HG03558 (cell line): ENCODE measurements around the gene MCCD1.
"Not testable (repeated sequence)": the region's sequence is repeated elsewhere in the genome, so short reads cannot be mapped to it uniquely, and the experiment has no call there.

Source experiments
- ATAC-seq: cut with Tn5 transposase; IDR thresholded peaks from one replicate; pipeline ENCODE4 v1.9.1; 2021; ENCODE audit warnings: moderate number of reproducible peaks; ENCODE audit not compliant: unreplicated experiment; ENCODE audit errors: extremely low read depth

Gene MCCD1, protein sequence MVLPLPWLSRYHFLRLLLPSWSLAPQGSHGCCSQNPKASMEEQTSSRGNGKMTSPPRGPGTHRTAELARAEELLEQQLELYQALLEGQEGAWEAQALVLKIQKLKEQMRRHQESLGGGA

DNA sequence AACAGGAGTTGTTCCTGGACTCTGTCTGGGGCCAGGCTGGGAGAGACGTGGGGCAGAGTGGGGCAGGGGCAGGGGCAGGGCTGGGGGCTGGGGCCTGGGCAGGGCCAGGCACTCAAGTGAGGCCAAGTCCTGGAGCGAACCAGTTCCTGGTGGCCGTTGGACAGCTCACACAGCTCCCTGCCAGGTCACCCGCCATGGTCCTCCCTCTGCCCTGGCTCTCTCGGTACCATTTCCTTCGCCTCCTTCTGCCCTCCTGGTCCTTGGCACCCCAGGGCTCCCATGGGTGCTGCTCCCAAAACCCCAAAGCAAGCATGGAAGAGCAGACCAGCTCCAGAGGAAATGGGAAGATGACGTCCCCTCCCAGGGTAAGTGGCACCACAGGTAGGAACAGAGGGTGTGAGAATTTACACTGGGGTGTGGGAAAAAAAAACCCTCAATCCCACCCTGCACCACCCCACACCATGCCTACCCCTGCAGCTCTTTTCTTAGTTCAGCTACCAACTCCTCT, at the start of gene MCCD1:
Gene MCCD1, plus strand, starts transcription at position 142 of the 508 bp plus-strand sequence. Its CDS starts 53 bp downstream, at position 195.
- no peak for ATAC-seq

DNA sequence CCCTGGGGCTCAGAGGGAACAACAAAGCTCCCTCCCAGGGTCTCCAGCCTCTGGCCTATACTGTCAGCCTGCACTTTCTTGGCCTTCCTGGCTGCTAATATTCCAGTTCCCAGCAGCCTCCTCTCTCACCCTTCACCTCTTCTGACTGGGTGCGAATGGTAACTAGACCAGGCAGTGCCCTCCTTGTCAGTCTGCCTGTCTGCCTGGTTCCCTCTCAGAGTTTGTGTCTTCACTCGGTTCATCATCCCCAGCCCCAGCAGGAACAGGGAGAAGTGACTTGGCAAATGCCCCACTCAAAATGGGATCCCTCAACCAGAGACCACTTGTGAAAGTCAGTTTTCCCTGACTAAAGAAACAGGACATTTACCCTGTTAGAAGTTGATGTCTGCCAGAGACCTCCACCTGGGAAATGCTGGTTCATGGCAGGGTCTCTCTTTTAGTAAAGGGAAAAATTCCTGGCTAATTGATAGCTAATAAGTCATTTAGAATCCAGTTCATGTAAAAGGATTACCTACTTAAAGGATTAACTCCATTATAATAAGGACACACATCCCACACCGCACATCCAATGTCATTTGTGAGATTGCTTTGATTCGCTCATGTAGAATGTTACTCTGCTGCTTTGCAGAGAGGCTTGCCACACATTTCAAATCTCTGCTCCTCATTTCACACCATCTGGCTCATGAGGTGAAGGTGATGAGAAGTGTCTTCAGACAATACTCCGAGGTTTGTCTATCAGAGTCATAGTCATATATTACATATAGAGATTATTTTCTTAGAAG, 49.4 kb upstream of the MCCD1 start:
- no peak for ATAC-seq

DNA sequence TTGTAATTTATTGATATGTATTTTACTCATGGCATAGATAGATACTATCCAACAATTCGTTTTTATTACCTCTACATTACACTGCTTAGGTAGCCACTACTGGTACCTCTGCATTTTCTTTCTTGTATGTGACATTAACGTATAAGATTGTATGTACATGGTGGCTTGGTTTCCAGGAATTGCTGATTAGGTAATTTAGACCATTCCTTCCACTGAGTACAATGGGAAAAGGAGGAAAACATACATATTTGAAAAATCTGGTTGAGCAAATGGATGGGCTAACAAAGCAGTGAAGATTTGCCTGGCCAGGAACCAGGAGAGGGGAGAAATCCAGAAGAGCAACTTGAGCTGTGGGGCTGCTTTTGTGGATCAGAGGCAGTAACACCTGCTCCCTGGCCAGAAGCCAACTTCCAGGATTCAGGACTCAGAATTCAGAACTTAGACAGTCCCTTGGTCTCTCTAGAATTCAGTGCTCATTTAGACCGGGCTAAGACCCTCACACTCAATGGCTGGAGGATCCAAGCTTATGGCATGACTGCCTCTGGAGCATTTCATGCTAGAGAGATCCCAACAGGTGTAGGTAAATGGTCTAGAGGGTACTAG, 48.7 kb upstream of the MCCD1 start:
- no peak for ATAC-seq

DNA sequence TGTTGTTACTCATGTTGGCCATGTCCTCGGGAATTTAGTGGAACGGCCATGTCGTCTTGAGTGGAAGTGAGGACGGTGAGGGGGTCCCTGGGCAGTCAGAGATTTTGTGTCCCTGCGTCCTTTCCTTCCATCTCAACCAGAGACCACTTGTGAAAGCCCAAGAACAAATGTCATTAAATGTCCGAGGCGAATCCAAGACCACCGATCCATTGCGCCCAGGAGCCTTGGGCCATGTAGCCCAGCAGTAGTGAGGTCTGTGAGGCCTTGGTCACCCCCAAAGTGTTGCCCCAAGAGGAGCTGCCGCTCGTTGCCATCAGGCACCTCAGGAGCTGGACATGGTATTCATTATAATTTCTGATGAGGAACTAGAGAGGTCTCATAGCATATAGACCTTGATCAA, 48.2 kb upstream of the MCCD1 start:
- no peak for ATAC-seq

DNA sequence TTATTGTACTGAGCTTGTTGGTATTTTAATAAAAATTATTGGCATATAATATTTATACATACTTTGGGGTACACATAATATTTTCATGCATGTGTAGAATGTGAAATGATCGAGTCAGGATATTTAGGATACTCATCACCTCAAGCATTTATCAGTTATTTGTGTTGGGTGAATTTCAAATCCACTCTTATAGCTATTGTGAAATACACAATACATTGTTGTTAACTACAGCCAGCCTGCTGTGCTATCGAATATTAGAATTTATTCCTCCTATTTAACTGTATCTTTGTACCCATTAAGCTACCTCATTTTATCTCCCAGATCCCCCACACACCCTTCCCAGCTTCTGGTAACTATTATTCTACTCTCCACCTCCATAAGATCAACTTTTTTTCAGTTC, 45.4 kb upstream of the MCCD1 start:
- no peak for ATAC-seq

DNA sequence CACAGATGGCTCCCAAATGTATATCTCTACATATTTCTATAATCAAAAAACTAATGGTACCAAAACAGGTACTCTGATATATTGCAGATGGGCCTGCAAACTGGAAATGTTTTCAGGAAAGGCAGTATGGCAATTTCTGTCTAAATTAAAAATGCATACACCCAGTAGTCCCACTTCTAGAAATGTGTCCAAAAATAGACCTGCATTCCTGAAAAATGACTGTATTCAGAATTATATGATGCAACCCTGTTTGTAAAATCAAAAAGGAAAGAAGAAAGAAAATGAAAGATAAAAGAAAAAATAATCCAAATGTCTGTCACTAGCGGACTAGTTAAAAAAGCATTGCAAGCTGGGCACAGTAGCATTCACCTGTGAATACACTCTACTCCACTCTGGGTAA, 43.7 kb upstream of the MCCD1 start:
- ATAC-seq: no peak

DNA sequence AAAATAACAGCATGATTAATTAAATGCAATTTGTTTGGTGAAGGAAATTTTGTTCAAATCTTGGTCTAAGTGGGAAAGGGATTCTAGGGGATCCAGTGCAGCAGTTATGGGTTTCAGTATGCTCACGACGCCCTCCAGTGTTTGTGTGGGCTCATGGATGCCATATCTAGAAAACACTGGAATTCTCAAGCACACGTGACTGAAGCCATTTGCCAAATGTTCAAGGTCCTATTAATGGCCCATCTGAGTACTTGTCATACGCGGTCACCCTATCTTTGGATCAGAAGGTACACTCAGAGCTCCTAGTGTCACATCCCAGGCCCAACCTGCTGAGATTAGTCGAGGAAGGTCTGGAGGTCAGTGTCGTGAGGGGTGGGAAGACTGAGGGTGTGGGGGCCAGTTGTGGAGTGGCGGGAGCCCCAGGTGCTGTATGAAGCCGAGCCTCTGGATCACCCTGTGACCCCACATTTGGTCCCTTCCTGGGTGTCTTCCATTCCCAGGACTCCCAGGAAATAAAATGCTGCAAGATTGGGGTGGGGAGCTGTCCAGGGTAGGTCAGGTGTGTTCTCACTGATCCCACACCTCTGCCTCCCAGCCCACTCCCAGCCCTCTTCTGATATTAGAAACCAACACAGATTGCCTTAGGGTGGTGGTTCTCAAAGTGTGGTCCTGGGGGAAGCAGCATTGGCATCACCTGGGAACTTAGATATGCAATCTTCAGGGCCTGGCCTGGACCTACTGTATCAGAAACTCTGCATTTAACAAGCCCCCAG, 42.5 kb upstream of the MCCD1 start:
- not testable (repeated sequence) for ATAC-seq

DNA sequence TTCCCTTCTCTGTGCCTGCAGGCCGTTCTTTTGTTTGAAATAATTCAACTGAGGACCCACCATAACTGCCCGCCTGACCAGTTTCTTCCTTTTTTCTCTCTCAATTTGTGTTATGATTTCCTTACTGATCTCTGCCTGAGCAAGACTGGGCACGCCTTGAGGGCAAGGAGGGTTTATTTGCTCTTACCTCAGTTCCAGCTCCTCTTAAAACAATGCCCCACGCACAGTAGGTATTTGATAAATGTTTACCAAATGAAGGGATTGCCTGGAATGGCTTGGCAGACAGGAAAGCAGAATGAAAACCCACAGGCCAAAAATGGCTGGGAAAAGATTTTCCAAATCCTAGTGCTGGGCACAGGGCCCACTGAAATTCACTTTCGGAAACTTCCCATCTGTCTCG, 41.1 kb upstream of the MCCD1 start:
- ATAC-seq: not testable (repeated sequence)

DNA sequence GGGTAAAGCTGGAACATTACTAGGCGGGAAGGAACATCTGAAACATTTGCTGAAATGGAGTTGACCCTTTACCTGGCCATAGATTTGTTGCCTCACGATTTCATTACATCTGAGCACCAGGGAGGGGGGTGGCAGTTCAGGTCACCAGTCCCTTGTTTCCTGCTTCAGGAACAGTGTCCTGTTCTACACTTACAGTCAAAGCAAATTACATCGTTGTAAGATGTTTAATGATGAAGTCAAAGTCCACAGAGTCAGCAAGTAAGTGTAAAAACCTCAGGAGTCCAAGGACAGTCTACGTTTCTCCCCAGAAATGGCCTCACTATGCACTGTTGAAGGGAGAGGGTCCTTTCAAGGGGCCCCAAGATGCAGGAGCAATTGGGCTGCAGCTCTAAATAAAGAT, 39.7 kb upstream of the MCCD1 start:
- ATAC-seq: no peak

DNA sequence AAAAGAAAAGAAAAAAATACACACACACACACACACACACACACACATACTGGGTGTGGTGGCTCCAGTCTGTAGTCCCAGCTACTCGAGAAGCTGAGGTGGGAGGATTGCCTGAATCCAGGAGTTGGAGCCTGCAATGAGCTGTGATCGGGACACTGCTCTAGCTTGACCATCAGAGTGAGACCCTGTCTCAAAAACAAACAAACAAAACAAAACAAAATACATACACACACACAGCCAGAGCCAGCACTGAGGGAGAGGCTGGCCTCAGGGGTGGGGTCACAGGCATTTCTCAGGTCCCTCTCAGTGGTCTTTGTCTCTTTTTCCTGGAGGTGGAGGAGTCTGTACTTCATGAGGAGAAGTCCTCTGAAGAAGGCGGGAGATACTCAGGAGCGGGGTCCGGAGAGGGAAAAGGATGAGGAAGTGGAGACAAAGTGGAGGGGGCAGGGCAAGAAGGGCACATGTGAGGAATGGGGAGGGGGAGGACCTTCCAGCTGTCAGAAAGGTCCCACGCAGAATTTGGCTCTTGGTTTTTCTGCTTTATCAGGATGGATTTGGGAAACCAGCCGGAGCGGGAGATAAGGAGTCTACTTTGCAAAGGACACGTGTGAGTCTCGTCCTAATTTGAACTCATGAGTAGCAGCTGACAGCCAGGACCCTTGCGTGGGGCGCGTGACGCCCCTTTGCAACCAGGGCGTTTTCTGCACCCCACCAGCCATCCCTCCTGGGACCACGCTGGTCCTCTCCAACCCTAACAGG, 38.5 kb upstream of the MCCD1 start:
- no peak for ATAC-seq

DNA sequence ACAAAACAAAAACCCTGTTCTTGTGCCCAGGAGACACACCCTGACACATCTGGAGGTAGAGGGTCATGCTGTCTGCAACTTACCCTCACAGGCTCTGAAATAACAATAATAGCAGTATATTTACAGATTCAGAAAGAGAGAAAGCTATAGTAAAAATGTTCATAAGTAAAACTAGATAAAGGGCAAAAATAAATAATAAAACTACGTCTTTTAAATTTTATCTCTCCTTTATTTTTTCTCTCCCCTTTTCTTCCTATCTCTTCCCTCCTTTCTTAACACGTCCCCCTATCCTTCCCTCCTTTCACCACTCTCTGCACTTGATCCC, 35.2 kb upstream of the MCCD1 start:
- ATAC-seq: not testable (repeated sequence)

DNA sequence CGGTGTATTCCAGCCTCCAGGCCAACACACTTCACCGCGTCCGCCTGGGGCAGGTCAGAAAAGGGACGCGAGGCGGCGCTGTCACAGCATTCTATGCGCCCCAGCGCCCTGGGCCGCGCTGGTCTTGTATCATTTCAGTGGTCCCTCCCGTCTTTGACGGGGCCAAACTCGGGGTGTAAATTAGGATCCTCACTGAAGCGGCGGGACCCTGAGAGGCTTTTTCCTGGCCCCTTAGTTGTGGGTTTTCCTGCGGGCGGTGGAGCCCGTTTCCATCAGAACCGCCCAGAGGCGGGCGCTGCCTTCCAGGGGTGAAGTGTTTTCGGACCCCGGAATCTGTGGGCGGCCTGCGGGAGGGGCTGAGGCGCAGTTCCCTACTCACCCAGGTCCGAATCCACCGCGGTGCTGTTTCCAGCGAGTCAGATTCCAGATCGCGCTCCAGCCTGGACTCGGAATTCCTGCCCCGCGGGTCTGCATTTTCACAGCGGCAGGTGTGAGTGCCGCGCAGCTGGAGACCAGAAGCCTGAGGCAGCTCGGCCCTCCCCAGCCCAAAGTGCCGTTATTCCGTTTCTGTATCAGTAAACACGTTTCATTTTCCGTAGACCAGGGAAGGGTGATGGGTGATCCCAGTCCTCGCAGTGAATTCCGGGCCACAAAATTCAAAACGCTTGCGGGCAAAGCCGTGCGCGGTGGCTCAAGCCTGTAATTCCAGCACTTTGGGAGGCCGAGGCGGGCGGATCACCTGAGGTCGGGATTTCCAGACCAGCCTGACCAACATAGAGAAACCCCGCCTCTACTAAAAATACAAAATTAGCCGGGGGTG, 34.7 kb upstream of the MCCD1 start:
- ATAC-seq: no peak

DNA sequence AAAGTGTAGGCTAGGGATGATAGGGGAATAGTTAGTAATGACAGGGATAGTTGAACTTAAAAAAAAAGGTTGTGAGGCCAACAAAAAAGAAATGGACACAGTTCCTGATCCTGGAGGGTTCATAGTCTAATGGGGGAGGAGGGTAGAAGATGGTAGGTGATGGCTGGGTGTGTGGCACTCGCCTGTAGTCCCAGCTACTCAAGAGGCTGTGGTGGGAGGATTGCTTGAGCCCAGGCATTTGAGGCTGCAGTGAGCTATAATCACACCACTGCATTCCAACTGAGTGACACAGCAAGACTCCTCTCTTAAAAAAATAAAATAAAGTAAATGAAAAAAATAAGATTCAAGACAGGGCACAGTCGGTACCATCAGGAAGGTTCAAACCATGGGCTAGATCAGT, 33.2 kb upstream of the MCCD1 start:
- no peak for ATAC-seq

DNA sequence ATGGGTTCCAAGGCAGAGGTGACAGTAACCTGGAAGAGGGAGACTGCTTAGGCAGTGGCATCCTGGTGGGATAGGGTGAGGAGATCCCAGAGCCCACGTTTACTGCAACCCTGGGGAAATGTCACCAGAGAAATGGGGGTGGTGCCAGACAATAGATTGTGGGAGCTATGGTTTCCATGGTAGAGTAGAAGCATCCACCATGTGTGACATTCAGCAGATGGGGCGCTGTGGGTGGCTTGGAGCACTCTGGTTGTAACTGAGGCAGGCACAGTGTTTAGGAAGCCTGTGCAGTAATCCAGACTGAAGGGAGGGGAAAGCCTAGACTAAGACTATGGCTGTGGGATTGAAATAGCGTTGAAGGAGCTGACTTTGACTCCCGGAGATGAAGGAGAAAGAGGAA, 31.9 kb upstream of the MCCD1 start:
- ATAC-seq: not testable (repeated sequence)

DNA sequence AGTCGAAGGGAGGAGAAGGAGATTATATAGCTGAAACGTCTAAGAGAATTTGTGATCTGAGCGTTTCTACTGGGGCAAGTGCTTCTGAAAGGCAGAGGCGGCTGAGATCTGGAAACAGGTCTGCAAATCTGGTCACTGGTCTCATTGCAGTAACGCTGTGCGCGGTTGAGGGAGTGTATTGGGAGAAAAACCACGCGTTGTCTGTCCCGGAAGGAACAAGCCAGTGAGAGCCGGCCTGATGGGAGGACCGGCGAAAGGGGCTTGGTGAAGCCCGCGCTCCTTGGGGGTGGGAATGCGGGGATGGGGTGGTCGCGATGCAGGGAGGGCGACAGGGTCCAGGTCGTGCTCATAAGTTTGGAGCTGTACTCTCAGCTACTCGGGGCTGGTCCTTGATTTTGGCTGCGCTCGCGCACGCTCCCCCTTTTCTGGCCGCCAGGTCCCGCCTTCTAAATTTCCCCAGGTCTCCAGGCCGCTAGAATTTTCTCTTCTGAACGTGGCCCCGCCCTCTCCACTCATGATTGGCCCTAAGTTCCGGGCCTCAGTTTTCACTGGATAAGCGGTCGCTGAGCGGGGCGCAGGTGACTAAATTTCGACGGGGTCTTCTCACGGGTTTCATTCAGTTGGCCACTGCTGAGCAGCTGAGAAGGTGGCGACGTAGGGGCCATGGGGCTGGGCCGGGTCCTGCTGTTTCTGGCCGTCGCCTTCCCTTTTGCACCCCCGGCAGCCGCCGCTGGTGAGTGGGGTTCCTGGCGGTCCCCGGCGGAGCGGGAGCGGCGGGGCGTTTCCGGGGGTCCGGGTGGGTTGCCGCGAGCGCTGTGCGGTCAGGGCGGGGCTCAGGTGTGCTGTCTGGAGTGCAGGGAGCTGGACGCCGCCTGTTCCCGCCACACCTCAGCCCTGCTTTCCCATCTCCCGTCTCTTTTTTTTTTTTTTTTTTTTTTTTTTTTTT, 31.0 kb upstream of the MCCD1 start, which contains the start of gene MICB:
Gene MICB, plus strand, starts transcription at position 615 of the 946 bp plus-strand sequence. Its CDS starts 49 bp downstream, at position 664.
- ATAC-seq: no peak

DNA sequence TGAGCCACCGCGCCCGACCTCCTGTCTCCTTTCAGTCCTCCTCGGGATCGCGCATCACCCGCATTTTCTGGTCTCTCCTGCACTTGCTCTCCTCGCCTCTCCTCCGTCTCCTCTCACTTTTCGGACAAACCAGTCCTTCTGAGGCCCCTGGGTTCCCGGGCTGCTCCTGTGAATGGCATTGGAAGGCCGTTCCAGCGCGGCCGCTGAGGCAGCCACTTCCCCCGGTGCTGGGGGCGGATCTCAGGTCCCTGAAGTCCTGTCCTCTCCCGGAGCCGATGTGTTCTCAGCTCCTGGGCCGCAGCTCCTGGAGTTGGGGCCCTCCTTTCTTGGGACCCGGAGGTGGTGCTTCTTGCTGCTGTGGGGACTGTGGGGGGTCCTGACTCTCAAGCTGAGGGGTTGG, 30.0 kb upstream of the MCCD1 start:
- ATAC-seq: no peak

DNA sequence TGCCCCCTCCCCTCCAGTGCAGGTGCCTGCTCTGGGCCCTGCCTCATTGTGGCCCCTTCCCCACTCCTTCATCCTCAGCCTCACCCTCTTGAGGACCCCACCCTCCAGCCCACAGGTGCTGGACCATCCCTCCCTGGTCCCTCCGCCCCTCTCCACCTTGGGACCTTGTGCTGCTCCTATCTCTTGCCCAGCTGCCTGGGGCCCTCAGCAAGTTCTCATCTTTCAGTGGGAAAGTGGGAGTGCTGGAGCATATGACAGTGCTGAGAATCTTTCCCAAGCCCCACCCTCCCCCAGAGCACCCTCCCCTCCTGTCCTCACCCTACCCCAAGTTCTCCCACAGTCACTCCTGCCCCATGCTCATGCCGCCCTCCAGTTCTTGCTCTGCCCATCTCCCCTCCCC, 29.1 kb upstream of the MCCD1 start:
- ATAC-seq: not testable (repeated sequence)

DNA sequence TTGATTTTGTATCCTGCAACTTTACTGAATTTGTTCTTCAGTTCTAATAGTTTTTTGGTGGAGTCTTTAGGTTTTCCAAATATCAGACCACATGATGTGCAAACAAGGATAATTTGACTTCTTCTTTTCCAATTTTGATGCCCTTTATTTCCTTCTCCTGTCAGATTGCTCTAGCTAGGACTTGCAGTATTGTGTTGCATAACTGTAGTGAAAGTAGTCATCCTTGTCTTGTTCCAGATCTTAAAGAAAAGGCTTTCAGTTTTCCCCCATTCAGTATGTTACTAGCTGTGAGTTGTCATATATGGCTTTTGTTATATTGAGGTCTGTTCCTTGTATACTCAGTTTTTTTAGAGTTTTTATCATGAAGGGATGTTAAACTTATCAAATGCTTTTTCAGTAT, 26.2 kb upstream of the MCCD1 start:
- no peak for ATAC-seq
